Subcutaneous abdominal adipose tissue (tissue), 5 donors: Measurements from ENCODE around the gene PDZD2.

Experiments
- H3K27ac ChIP-seq: one replicate; pipeline ENCODE4 v1.7.0; 2013; ENCODE audit warnings: low read depth, mild to moderate bottlenecking, inconsistent platforms, low read length, moderate library complexity
- H3K27me3 ChIP-seq, 5 donors: one replicate each; pipeline ENCODE4 v1.7.0; 2013; ENCODE audit warnings: low read length in 5 of 5, inconsistent platforms in 1 of 5; ENCODE audit not compliant: control insufficient read depth in 5 of 5, insufficient read depth in 4 of 5
- H3K36me3 ChIP-seq, 5 donors: one replicate each; pipeline ENCODE4 v1.7.0; 2013; ENCODE audit warnings: low read length in 5 of 5; ENCODE audit not compliant: control insufficient read depth in 5 of 5, insufficient read depth in 5 of 5
- H3K4me1 ChIP-seq, 5 donors: one replicate each; pipeline ENCODE4 v1.7.0; 2013; ENCODE audit warnings: low read length in 5 of 5, mild to moderate bottlenecking in 3 of 5, moderate library complexity in 1 of 5; ENCODE audit not compliant: control insufficient read depth in 5 of 5, insufficient read depth in 5 of 5
- H3K4me3 ChIP-seq, 5 donors: one replicate each; pipeline ENCODE4 v1.7.0; 2013; ENCODE audit warnings: low read length in 5 of 5, low read depth in 1 of 5
- H3K9ac ChIP-seq, 5 donors: one replicate each; pipeline ENCODE4 v1.7.0; 2013; ENCODE audit warnings: low read length in 5 of 5, mild to moderate bottlenecking in 4 of 5, moderate library complexity in 3 of 5
- H3K9me3 ChIP-seq, 5 donors: one replicate each; pipeline ENCODE4 v1.7.0; 2013; ENCODE audit warnings: low read length in 5 of 5; ENCODE audit not compliant: control insufficient read depth in 5 of 5
- donor health status: healthy.
- donor health status: healthy.
- donor health status: healthy.
- donor health status: healthy.
- donor health status: healthy.

PDZD2 gene

GRCh38 chr5:31741496-31741895 is 102.6 kb downstream of the PDZD2 start:
- Histone ChIP-seq H3K36me3 (no peaks in the 10 kb centered on the region), H3K4me3 (no peak overlapping the region), H3K27me3 (no peaks in the 10 kb centered on the region), H3K9me3 (no peaks in the 10 kb centered on the region), H3K9ac (no peak overlapping the region), H3K4me1 (peaks cover 0 to 21% (median 15%) of the 10 kb centered on the region in 5 donors), H3K27ac (no peak overlapping the region)

- Histone ChIP-seq H3K9ac (no peak overlapping the region), H3K36me3 (no peaks in the 10 kb centered on the region), H3K9me3 (no peaks in the 10 kb centered on the region), H3K4me3 (no peak overlapping the region), H3K27me3 (no peaks in the 10 kb centered on the region), H3K4me1 (peaks cover 0 to 23% (median 17%) of the 10 kb centered on the region in 5 donors), H3K27ac (no peak overlapping the region)
These were observed 104.7 kb downstream of the PDZD2 start for GRCh38 chr5:31743678-31744077.

GRCh38 chr5:31748458-31749172 is 109.7 kb downstream of the PDZD2 start:
- H3K27me3 ChIP-seq, result no peaks in the 10 kb centered on the region
- no peaks in the 10 kb centered on the region for H3K36me3 ChIP-seq
- peaks cover 0 to 11% (median 9%) of the 10 kb centered on the region in 5 donors for H3K4me1 ChIP-seq
- H3K9me3 ChIP-seq, result no peaks in the 10 kb centered on the region
- no peak overlapping the region for H3K4me3 ChIP-seq
- H3K9ac ChIP-seq, result no peak overlapping the region
- no peak overlapping the region for H3K27ac ChIP-seq

- no peak overlapping the region for H3K27ac ChIP-seq
- H3K4me1 ChIP-seq, result peaks cover 0 to 11% (median 9%) of the 10 kb centered on the region in 5 donors
- H3K27me3 ChIP-seq, result no peaks in the 10 kb centered on the region
- no peak overlapping the region for H3K9ac ChIP-seq
- H3K4me3 ChIP-seq, result no peak overlapping the region
- H3K9me3 ChIP-seq, result no peaks in the 10 kb centered on the region
- H3K36me3 ChIP-seq, result no peaks in the 10 kb centered on the region
These were observed 111.3 kb downstream of the PDZD2 start for GRCh38 chr5:31750215-31750614.

- Histone ChIP-seq H3K9ac (no peak overlapping the region), H3K27ac (no peak overlapping the region), H3K4me1 (peaks cover 0 to 1% (median under 1%) of the 10 kb centered on the region in 5 donors), H3K27me3 (no peaks in the 10 kb centered on the region), H3K36me3 (no peaks in the 10 kb centered on the region), H3K9me3 (no peaks in the 10 kb centered on the region), H3K4me3 (no peak overlapping the region)
These were observed 112.7 kb downstream of the PDZD2 start for GRCh38 chr5:31751610-31752009.

- no peaks in the 10 kb centered on the region for H3K4me1 ChIP-seq
- H3K36me3 ChIP-seq, result no peaks in the 10 kb centered on the region
- H3K27me3 ChIP-seq, result no peaks in the 10 kb centered on the region
These were observed 114.9 kb downstream of the PDZD2 start for GRCh38 chr5:31753700-31754357.

GRCh38 chr5:31754358-31754704 is 115.4 kb downstream of the PDZD2 start:
- Histone ChIP-seq H3K9ac (no peak overlapping the region), H3K27ac (no peak overlapping the region), H3K9me3 (no peaks in the 10 kb centered on the region), H3K27me3 (no peaks in the 10 kb centered on the region), H3K4me1 (no peaks in the 10 kb centered on the region), H3K4me3 (no peak overlapping the region), H3K36me3 (no peaks in the 10 kb centered on the region)

More at GRCh38 chr5:31753700-31754357, 114.9 kb downstream of the PDZD2 start:
- H3K27ac ChIP-seq, result no peak overlapping the region
- H3K9ac ChIP-seq, result no peak overlapping the region
- H3K9me3 ChIP-seq, result no peaks in the 10 kb centered on the region
- H3K4me3 ChIP-seq, result no peak overlapping the region

- no peaks in the 10 kb centered on the region for H3K4me1 ChIP-seq
- no peak overlapping the region for H3K27ac ChIP-seq
These were observed 116.1 kb downstream of the PDZD2 start for GRCh38 chr5:31754741-31755675.

GRCh38 chr5:31755676-31756230 is 116.8 kb downstream of the PDZD2 start:
- Histone ChIP-seq H3K4me1 (no peaks in the 10 kb centered on the region), H3K27ac (no peak overlapping the region), H3K4me3 (no peak overlapping the region), H3K27me3 (no peaks in the 10 kb centered on the region), H3K36me3 (no peaks in the 10 kb centered on the region), H3K9me3 (no peaks in the 10 kb centered on the region), H3K9ac (no peak overlapping the region)

More at GRCh38 chr5:31754741-31755675, 116.1 kb downstream of the PDZD2 start:
- Histone ChIP-seq H3K36me3 (no peaks in the 10 kb centered on the region), H3K27me3 (no peaks in the 10 kb centered on the region), H3K4me3 (no peak overlapping the region), H3K9me3 (no peaks in the 10 kb centered on the region), H3K9ac (no peak overlapping the region)
